Measurements from ENCODE around the gene TSR1.

DNA sequence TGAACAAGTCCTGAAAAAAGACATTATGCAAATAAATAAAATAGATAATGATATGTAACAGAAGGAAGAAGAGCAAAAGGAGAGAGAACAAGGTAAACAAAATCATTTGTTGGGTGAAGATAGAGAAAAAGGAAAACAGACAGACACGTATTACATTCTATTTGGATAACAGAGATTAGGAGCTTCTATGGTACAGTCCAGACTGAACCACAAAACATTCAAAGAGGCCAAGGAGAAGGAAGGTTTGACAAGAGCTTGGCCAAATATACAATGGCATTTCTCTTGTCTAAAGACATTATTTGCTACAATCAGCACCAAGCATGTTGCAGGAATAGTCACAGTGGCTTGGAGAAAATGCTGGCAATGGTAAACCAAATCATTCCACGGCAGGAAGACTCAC is 61.8 kb downstream of the TSR1 start:
- TF ChIP-seq CTCF (conservative IDR thresholded peaks at IDR 0.05) (no peak), EZH2 (IDR thresholded peaks at IDR 0.05; ENCODE audit: low read depth) (no peak)
